Neutrophil (primary cell): Measurements from ENCODE around the gene SLC38A5.

Source experiments
- H3K27ac ChIP-seq: fragments of 200-600 bp; sonication (generic); 2 replicates; pipeline ENCODE4 v1.5.1; 2016; ENCODE audit warnings: mild to moderate bottlenecking, moderate library complexity
- H3K27me3 ChIP-seq: fragments of 200-600 bp; sonication (generic); 2 replicates; pipeline ENCODE4 v1.6.0; 2016; ENCODE audit warnings: mild to moderate bottlenecking
- H3K36me3 ChIP-seq: fragments of 200-600 bp; sonication (generic); 2 replicates; pipeline ENCODE4 v1.5.1; 2017
- H3K4me1 ChIP-seq, 2 experiments: fragments of 200-600 bp in 1 of 2; sonication (generic) in 1 of 2; 1 replicate in 1 of 2; 2 replicates in 1 of 2; pipeline versions ENCODE4 v1.5.1 to v1.6.1; 2013 to 2016; ENCODE audit warnings: low read depth in 1 of 2, low read length in 1 of 2, mild to moderate bottlenecking in 1 of 2, moderate library complexity in 1 of 2; ENCODE audit not compliant: control insufficient read depth in 1 of 2, insufficient read depth in 1 of 2
- H3K4me3 ChIP-seq, 2 experiments: fragments of 200-600 bp in 1 of 2; sonication (generic) in 1 of 2; 1 replicate in 1 of 2; 2 replicates in 1 of 2; pipeline ENCODE4 v1.5.1; 2013 to 2016; ENCODE audit warnings: low read depth in 1 of 2, low read length in 1 of 2, mild to moderate bottlenecking in 1 of 2, moderate library complexity in 1 of 2
- H3K9me3 ChIP-seq: fragments of 200-600 bp; sonication (generic); 2 replicates; pipeline ENCODE4 v1.5.1; 2016
- TF ChIP-seq, protein P1 (sequence below): fragments of 200-600 bp; sonication (generic); IDR thresholded peaks from 2 replicates; pipeline ENCODE4 v1.5.1; 2016; ENCODE audit warnings: antibody characterized with exemption

The SLC38A5 gene

DNA sequence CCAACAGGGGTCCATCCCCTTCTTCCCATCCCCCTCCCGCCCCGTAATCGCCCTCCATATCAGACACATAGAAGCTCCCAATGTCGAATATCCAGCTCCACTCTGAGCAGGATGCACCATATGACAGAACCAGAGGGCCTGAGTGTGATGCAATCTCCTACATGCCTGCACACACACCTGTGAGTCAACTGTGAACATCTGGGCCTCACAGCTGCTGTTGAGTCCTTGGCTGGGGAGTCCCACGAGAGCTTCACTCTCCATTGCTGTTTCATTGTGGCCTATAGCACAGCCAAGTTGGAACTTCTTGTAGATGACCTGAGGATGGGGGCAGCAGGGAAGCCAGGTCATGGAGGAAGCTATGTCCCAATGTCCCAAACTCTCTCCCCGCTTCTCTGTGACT lies 8.2 kb downstream of the SLC38A5 start:
- Histone ChIP-seq H3K36me3 (no peaks in the 10 kb centered on the region), H3K9me3 (no peaks in the 10 kb centered on the region), H3K27me3 (no peaks in the 10 kb centered on the region), H3K4me3 (no peak overlapping the region), H3K4me1 (no peaks in the 10 kb centered on the region), H3K27ac (no peak overlapping the region)
- TF ChIP-seq, protein P1, sequence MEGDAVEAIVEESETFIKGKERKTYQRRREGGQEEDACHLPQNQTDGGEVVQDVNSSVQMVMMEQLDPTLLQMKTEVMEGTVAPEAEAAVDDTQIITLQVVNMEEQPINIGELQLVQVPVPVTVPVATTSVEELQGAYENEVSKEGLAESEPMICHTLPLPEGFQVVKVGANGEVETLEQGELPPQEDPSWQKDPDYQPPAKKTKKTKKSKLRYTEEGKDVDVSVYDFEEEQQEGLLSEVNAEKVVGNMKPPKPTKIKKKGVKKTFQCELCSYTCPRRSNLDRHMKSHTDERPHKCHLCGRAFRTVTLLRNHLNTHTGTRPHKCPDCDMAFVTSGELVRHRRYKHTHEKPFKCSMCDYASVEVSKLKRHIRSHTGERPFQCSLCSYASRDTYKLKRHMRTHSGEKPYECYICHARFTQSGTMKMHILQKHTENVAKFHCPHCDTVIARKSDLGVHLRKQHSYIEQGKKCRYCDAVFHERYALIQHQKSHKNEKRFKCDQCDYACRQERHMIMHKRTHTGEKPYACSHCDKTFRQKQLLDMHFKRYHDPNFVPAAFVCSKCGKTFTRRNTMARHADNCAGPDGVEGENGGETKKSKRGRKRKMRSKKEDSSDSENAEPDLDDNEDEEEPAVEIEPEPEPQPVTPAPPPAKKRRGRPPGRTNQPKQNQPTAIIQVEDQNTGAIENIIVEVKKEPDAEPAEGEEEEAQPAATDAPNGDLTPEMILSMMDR: no peak

- Histone ChIP-seq H3K27me3 (no peaks in the 10 kb centered on the region), H3K9me3 (no peaks in the 10 kb centered on the region), H3K36me3 (no peaks in the 10 kb centered on the region), H3K4me3 (no peak overlapping the region), H3K27ac (no peak overlapping the region), H3K4me1 (no peaks in the 10 kb centered on the region)
- TF ChIP-seq, protein P1: no peak
These were observed 9.5 kb downstream of the SLC38A5 start for GRCh38 chrX:48460606-48461005.

DNA sequence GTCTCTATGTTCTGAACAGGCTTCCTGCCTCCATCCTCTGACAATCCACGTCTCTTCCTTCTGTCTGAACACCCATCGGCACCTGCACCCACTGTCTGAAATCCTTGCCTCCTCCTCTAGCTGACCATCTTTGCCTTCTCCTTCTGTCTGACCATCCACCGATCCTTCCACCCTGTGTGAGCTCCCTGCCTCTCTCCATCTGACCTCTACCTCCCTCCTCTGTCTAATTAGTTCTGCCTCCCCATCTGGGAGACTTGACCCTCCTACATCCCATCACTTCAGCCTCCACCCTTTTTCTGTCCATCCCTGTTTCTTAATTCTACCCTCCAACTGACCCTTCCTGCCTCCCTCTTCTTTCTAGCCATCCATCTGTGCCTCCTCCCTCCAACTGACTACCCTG lies 10.0 kb downstream of the SLC38A5 start:
- H3K4me3 ChIP-seq: no peak overlapping the region
- no peaks in the 10 kb centered on the region for H3K4me1 ChIP-seq
- no peaks in the 10 kb centered on the region for H3K9me3 ChIP-seq
- no peaks in the 10 kb centered on the region for H3K36me3 ChIP-seq
- H3K27ac ChIP-seq: no peak overlapping the region
- H3K27me3 ChIP-seq: no peaks in the 10 kb centered on the region
- TF ChIP-seq, protein P1: no peak

- H3K4me1 ChIP-seq: no peaks in the 10 kb centered on the region
- H3K9me3 ChIP-seq: no peaks in the 10 kb centered on the region
- H3K27me3 ChIP-seq: no peaks in the 10 kb centered on the region
- H3K36me3 ChIP-seq: no peaks in the 10 kb centered on the region
- TF ChIP-seq, protein P1: no peak
- H3K4me3 ChIP-seq: no peak overlapping the region
- no peak overlapping the region for H3K27ac ChIP-seq
These were observed 10.6 kb downstream of the SLC38A5 start for GRCh38 chrX:48459483-48459882.

GRCh38 chrX:48458711-48459110 lies 11.3 kb downstream of the SLC38A5 start:
- no peaks in the 10 kb centered on the region for H3K27me3 ChIP-seq
- TF ChIP-seq, protein P1: no peak
- H3K36me3 ChIP-seq: no peaks in the 10 kb centered on the region
- no peak overlapping the region for H3K4me3 ChIP-seq
- no peaks in the 10 kb centered on the region for H3K4me1 ChIP-seq
- H3K9me3 ChIP-seq: no peaks in the 10 kb centered on the region
- H3K27ac ChIP-seq: no peak overlapping the region
